ENCODE results near the gene WNK1. TPM values are rescaled to one million over a fixed set of nuclear protein-coding genes. Genes with fewer than 3 reads are reported as not detected.

The WNK1 gene
- total RNA-seq, 2 experiments from 2014 or later, result 142 to 143 TPM

Other genes with a start within 250 kb of the WNK1 start
- 1 to 10 TPM; 2.2 to 2.5 TPM for gene NINJ2, start 89.1 kb upstream of the WNK1 start, total RNA-seq
- gene RAD52, start 197.1 kb downstream of the WNK1 start, total RNA-seq, result 10 to 100 TPM; 14.9 to 16.3 TPM
- gene ERC1, start 238.6 kb downstream of the WNK1 start, total RNA-seq, result 10 to 100 TPM; 21.7 to 27.0 TPM